MCF 10A (cell line): ENCODE measurements around the gene ZMAT5. TPM values are rescaled to one million over a fixed set of nuclear protein-coding genes. Genes with fewer than 3 reads are reported as not detected.
"Not testable (repeated sequence)": the region's sequence is repeated elsewhere in the genome, so short reads cannot be mapped to it uniquely, and the experiment has no call there.

ENCODE experiments used
- BruUV-seq: library from RNA; stranded (reverse); fragments of 400-500 nt; replicated peaks from 2 replicates; lab custom pipeline; 2021; lab: Mats Ljungman, UMichigan
- CTCF ChIA-PET: fragments of 300-600 bp; sonication (Branson Sonifier 250); formaldehyde crosslinking; extraction: SDS; loops from one replicate; lab custom pipeline; 2021; ENCODE audit warnings: antibody characterized with exemption, inconsistent platforms; lab: Yijun Ruan, JAX
- POLR2A ChIA-PET: fragments of 300-600, 350-650 bp; sonication (Branson Sonifier 250); formaldehyde crosslinking; extraction: SDS; loops from one replicate; lab custom pipeline; 2020; ENCODE audit warnings: antibody characterized with exemption, inconsistent platforms; lab: Yijun Ruan, JAX
- DNase-seq: peaks from one replicate; pipeline ENCODE4 v3.0.0-alpha.2; 2018; ENCODE audit not compliant: unreplicated experiment
- H3K27ac Mint-ChIP-seq: one replicate; pipeline ENCODE4 v1.8.0; 2022; ENCODE audit warnings: mild to moderate bottlenecking, low read depth, mixed read lengths; ENCODE audit not compliant: unreplicated experiment
- H3K27me3 Mint-ChIP-seq: one replicate; pipeline ENCODE4 v1.8.0; 2022; ENCODE audit warnings: mixed read lengths; ENCODE audit not compliant: insufficient read depth, unreplicated experiment
- H3K36me3 Mint-ChIP-seq: one replicate; pipeline ENCODE4 v1.8.0; 2022; ENCODE audit warnings: mild to moderate bottlenecking, moderate library complexity, mixed read lengths; ENCODE audit not compliant: insufficient read depth, unreplicated experiment
- H3K4me1 Mint-ChIP-seq: one replicate; pipeline ENCODE4 v1.8.0; 2022; ENCODE audit warnings: mixed read lengths; ENCODE audit not compliant: insufficient read depth, unreplicated experiment
- H3K4me3 Mint-ChIP-seq: one replicate; pipeline ENCODE4 v1.8.0; 2022; ENCODE audit warnings: mild to moderate bottlenecking, moderate library complexity, mixed read lengths; ENCODE audit not compliant: unreplicated experiment
- H3K9me3 Mint-ChIP-seq: one replicate; pipeline ENCODE4 v1.8.0; 2022; ENCODE audit warnings: mixed read lengths; ENCODE audit not compliant: unreplicated experiment
- CTCF ChIP-seq: fragments of 200-600 bp; IDR thresholded peaks from one replicate; pipeline ENCODE4 v1.8.0; 2022; ENCODE audit warnings: antibody characterized with exemption, mild to moderate bottlenecking; ENCODE audit not compliant: unreplicated experiment
- intact Hi-C: fragments of 100-400 bp; cut with micrococcal nuclease; formaldehyde crosslinking; loops from 2 replicates; pipeline ENCODE4 v1.14.1; 2022
- total RNA-seq: library from RNA; stranded (reverse); gene quantifications from 2 replicates; pipeline ENCODE4 v1.2.3, GENCODE V29; 2022

The ZMAT5 gene
- total RNA-seq, 1 experiment from 2014 or later, result 19.0 TPM

- Mint-ChIP-seq H3K9me3 (no peaks in the 10 kb centered on the region), H3K27ac (no peak overlapping the region), H3K27me3 (no peaks in the 10 kb centered on the region), H3K4me3 (no peak overlapping the region), H3K36me3 (no peaks in the 10 kb centered on the region), H3K4me1 (no peaks in the 10 kb centered on the region)
- no TSS peak for BruUV-seq
- ChIA-PET POLR2A (interaction anchor here (0.7 kb wide), 1 partner anchor 9 kb away, joined by 3 read pairs; no protein-coding TSS in a partner anchor), CTCF (no interaction called here)
- DNase-seq, result no peak
- TF ChIP-seq CTCF, result no peak
- intact Hi-C loops, result no loop called here
Observed at GRCh38 chr22:29756341-29756740, 10.5 kb downstream of the ZMAT5 start.

- intact Hi-C loops, result no loop called here
- no peak overlapping the region for H3K27ac Mint-ChIP-seq
- H3K27me3 Mint-ChIP-seq, result no peaks in the 10 kb centered on the region
- no peaks in the 10 kb centered on the region for H3K9me3 Mint-ChIP-seq
- no peak overlapping the region for H3K4me3 Mint-ChIP-seq
- CTCF ChIA-PET, result interaction anchor here (1.0 kb wide), 1 partner anchor 250 kb away, joined by 3 read pairs; no protein-coding TSS in a partner anchor
- H3K4me1 Mint-ChIP-seq, result no peaks in the 10 kb centered on the region
- no peak for TF ChIP-seq CTCF
- DNase-seq, result no peak
- BruUV-seq, result no TSS peak
- POLR2A ChIA-PET, result interaction anchor here (0.6 kb wide), 1 partner anchor 17 kb away, joined by 3 read pairs; no protein-coding TSS in a partner anchor
- H3K36me3 Mint-ChIP-seq, result no peaks in the 10 kb centered on the region
Observed at GRCh38 chr22:29755889-29756288, 10.9 kb downstream of the ZMAT5 start.

- intact Hi-C loops, H3K9me3 Mint-ChIP-seq, H3K27me3 Mint-ChIP-seq, DNase-seq, BruUV-seq, H3K27ac Mint-ChIP-seq, H3K36me3 Mint-ChIP-seq, H3K4me1 Mint-ChIP-seq, H3K4me3 Mint-ChIP-seq: not testable (repeated sequence)
- POLR2A ChIA-PET, result interaction anchor here (0.6 to 0.8 kb wide), 2 partner anchors 18 to 243 kb away, joined by 3 to 4 read pairs; no protein-coding TSS in a partner anchor
- CTCF ChIA-PET, result interaction anchor here (0.6 to 1.0 kb wide), 3 partner anchors 18 to 251 kb away, joined by 3 to 4 read pairs (median 4); no protein-coding TSS in a partner anchor
Observed at GRCh38 chr22:29754658-29755395, 12.0 kb downstream of the ZMAT5 start.

GRCh38 chr22:29753808-29754657, 12.8 kb downstream of the ZMAT5 start:
- no peaks in the 10 kb centered on the region for H3K9me3 Mint-ChIP-seq
- H3K4me1 Mint-ChIP-seq, result no peaks in the 10 kb centered on the region
- BruUV-seq, result no TSS peak
- intact Hi-C loops, result no loop called here
- H3K27ac Mint-ChIP-seq, result no peak overlapping the region
- no peak for DNase-seq
- TF ChIP-seq CTCF, result no peak
- POLR2A ChIA-PET, result interaction anchor here (0.6 to 0.8 kb wide), 2 partner anchors 17 to 244 kb away, joined by 3 to 4 read pairs; no protein-coding TSS in a partner anchor
- peaks cover 7% of the 10 kb centered on the region for H3K36me3 Mint-ChIP-seq
- H3K4me3 Mint-ChIP-seq, result no peak overlapping the region
- CTCF ChIA-PET, result interaction anchor here (0.6 kb wide), 2 partner anchors 18 to 160 kb away, joined by 4 read pairs; no protein-coding TSS in a partner anchor
- no peaks in the 10 kb centered on the region for H3K27me3 Mint-ChIP-seq
